Measurements from ENCODE around the gene ISM2.

ISM2 gene

GRCh38 chr14:77524536-77524935 is 25.9 kb upstream of the ISM2 start:
- DNase-seq (ENCODE audit: low read depth) = no peak
- no peak for TF ChIP-seq CTCF (IDR thresholded peaks at IDR 0.05; ENCODE audit: insufficient read depth, low read depth, low read length, missing control alignments)
- no peak overlapping the region for H3K4me3 ChIP-seq (ENCODE audit: low read length)

GRCh38 chr14:77523109-77523508 is 24.5 kb upstream of the ISM2 start:
- no peak for DNase-seq (ENCODE audit: low read depth)
- no peak for TF ChIP-seq CTCF (IDR thresholded peaks at IDR 0.05; ENCODE audit: insufficient read depth, low read depth, low read length, missing control alignments)

GRCh38 chr14:77520555-77520954 is 21.9 kb upstream of the ISM2 start:
- DNase-seq (ENCODE audit: low read depth) = no peak
- H3K4me3 ChIP-seq (ENCODE audit: low read length) = no peak overlapping the region

More at GRCh38 chr14:77523109-77523508, 24.5 kb upstream of the ISM2 start:
- H3K4me3 ChIP-seq (ENCODE audit: low read length) = no peak overlapping the region

GRCh38 chr14:77516126-77516525 is 17.5 kb upstream of the ISM2 start:
- no peak for DNase-seq (ENCODE audit: low read depth)
- no peak for TF ChIP-seq CTCF (IDR thresholded peaks at IDR 0.05; ENCODE audit: insufficient read depth, low read depth, low read length, missing control alignments)
- H3K4me3 ChIP-seq (ENCODE audit: low read length) = no peak overlapping the region

More at GRCh38 chr14:77520555-77520954, 21.9 kb upstream of the ISM2 start:
- TF ChIP-seq CTCF (IDR thresholded peaks at IDR 0.05; ENCODE audit: insufficient read depth, low read depth, low read length, missing control alignments) = no peak

- H3K4me3 ChIP-seq (ENCODE audit: low read length) = no peak overlapping the region
- no peak for DNase-seq (ENCODE audit: low read depth)
- no peak for TF ChIP-seq CTCF (IDR thresholded peaks at IDR 0.05; ENCODE audit: insufficient read depth, low read depth, low read length, missing control alignments)
Observed at GRCh38 chr14:77511486-77512162, 13.0 kb upstream of the ISM2 start.

- H3K4me3 ChIP-seq (ENCODE audit: low read length) = no peak overlapping the region
- no peak for TF ChIP-seq CTCF (IDR thresholded peaks at IDR 0.05; ENCODE audit: insufficient read depth, low read depth, low read length, missing control alignments)
- no peak for DNase-seq (ENCODE audit: low read depth)
Observed at GRCh38 chr14:77509366-77509765, 10.8 kb upstream of the ISM2 start.

GRCh38 chr14:77508876-77509275 is 10.3 kb upstream of the ISM2 start:
- peak; percentile 72 for DNase-seq (ENCODE audit: low read depth)
- no peak overlapping the region for H3K4me3 ChIP-seq (ENCODE audit: low read length)
- TF ChIP-seq CTCF (IDR thresholded peaks at IDR 0.05; ENCODE audit: insufficient read depth, low read depth, low read length, missing control alignments) = no peak

All from epithelial cell of esophagus (primary cell).